Endodermal cell (in vitro differentiated cells): ENCODE measurements around the gene IDH2. TPM values are rescaled to one million over a fixed set of nuclear protein-coding genes. Genes with fewer than 3 reads are reported as not detected.

Source experiments
- DNase-seq: peaks from one replicate; pipeline ENCODE4 v3.0.0-alpha.2; 2017
- H3K27ac ChIP-seq: 2 replicates; pipeline ENCODE4 v1.5.1; 2013; ENCODE audit warnings: mild to moderate bottlenecking, low read depth, low read length, moderate library complexity
- H3K27me3 ChIP-seq: 2 replicates; pipeline ENCODE4 v1.6.1; 2013; ENCODE audit warnings: mild to moderate bottlenecking, low read length, moderate library complexity; ENCODE audit not compliant: insufficient read depth, control insufficient read depth, poor library complexity, severe bottlenecking
- H3K36me3 ChIP-seq: 2 replicates; pipeline ENCODE4 v1.7.0; 2013; ENCODE audit warnings: mild to moderate bottlenecking, low read length, moderate library complexity; ENCODE audit not compliant: control insufficient read depth, insufficient read depth
- H3K4me1 ChIP-seq: one replicate; pipeline ENCODE4 v1.7.0; 2013; ENCODE audit warnings: low read length; ENCODE audit not compliant: control insufficient read depth, insufficient read depth
- H3K4me3 ChIP-seq: 2 replicates; pipeline ENCODE4 v1.5.1; 2013; ENCODE audit warnings: mild to moderate bottlenecking, low read length, moderate library complexity
- H3K9ac ChIP-seq: 2 replicates; pipeline ENCODE4 v1.6.1; 2013; ENCODE audit warnings: mild to moderate bottlenecking, low read length, moderate library complexity; ENCODE audit not compliant: poor library complexity, severe bottlenecking; ENCODE audit errors: extremely low read depth
- H3K9me3 ChIP-seq: 2 replicates; pipeline ENCODE4 v1.6.1; 2013; ENCODE audit warnings: mild to moderate bottlenecking, low read length, moderate library complexity; ENCODE audit not compliant: control insufficient read depth
- H3K27ac Mint-ChIP-seq: 2 replicates; pipeline ENCODE4 v1.8.0; 2020; ENCODE audit warnings: mixed read lengths
- H3K27me3 Mint-ChIP-seq: 2 replicates; pipeline ENCODE4 v1.8.0; 2021; ENCODE audit warnings: mild to moderate bottlenecking, mixed read lengths; ENCODE audit not compliant: insufficient read depth
- H3K36me3 Mint-ChIP-seq: 2 replicates; pipeline ENCODE4 v1.8.0; 2020; ENCODE audit warnings: low read depth, mixed read lengths
- H3K4me1 Mint-ChIP-seq: 2 replicates; pipeline ENCODE4 v1.8.0; 2020; ENCODE audit warnings: mixed read lengths
- H3K4me3 Mint-ChIP-seq: 2 replicates; pipeline ENCODE4 v1.8.0; 2020; ENCODE audit warnings: mild to moderate bottlenecking, moderate library complexity, mixed read lengths
- H3K9me3 Mint-ChIP-seq: 2 replicates; pipeline ENCODE4 v1.8.0; 2020; ENCODE audit warnings: mild to moderate bottlenecking, mixed read lengths
- CTCF ChIP-seq: fragments of 200-600 bp; sonication (generic); conservative IDR thresholded peaks from 2 replicates; pipeline ENCODE4 v1.5.0; 2021; ENCODE audit warnings: antibody characterized with exemption, mild to moderate bottlenecking
- WGBS, 2 experiments: methylation state at CpG; one replicate each; pipeline versions ENCODE4 v1.1.5 to v1.1.7; 2013; ENCODE audit warnings: missing lambda C conversion rate in 2 of 2, mixed read lengths in 1 of 2; ENCODE audit not compliant: insufficient coverage in 1 of 2, insufficient read length in 1 of 2; 5-methylcytosine and 5-hydroxymethylcytosine counted together
- total RNA-seq, 2 donors: library from RNA; stranded (reverse); fragmentation: NEBNext Ultra II Directional in 1 of 2; extraction: Animal tissue kit (Norgen Biotek cat#: 25700) in 1 of 2; gene quantifications; 2 replicates in 1 of 2; 3 replicates in 1 of 2; pipeline ENCODE4 v1.2.1, GENCODE V29; 2021

The IDH2 gene
- total RNA-seq, 2 donors from 2014 or later: 27.0 to 50.8 TPM

GRCh38 chr15:90055182-90055581 lies 47.1 kb downstream of the IDH2 start:
- H3K27me3 Mint-ChIP-seq: no peaks in the 10 kb centered on the region
- 92 to 100% methylated on average over 5 to 7 of the region's 7 CpGs for WGBS, 2 experiments

GRCh38 chr15:90054618-90055097 lies 47.6 kb downstream of the IDH2 start:
- Histone ChIP-seq H3K27ac (no peak overlapping the region), H3K9ac (no peak overlapping the region), H3K9me3 (no peaks in the 10 kb centered on the region), H3K27me3 (no peaks in the 10 kb centered on the region), H3K4me1 (peaks cover 5% of the 10 kb centered on the region), H3K4me3 (no peak overlapping the region), H3K36me3 (no peaks in the 10 kb centered on the region)
- no peak overlapping the region for H3K27ac Mint-ChIP-seq
- no peak for DNase-seq
- H3K4me1 Mint-ChIP-seq: peaks cover 17% of the 10 kb centered on the region
- peaks cover 10% of the 10 kb centered on the region for H3K36me3 Mint-ChIP-seq
- no peaks in the 10 kb centered on the region for H3K27me3 Mint-ChIP-seq
- no peaks in the 10 kb centered on the region for H3K9me3 Mint-ChIP-seq
- 87 to 88% methylated on average over 5 to 7 of the region's 7 CpGs for WGBS, 2 experiments
- TF ChIP-seq CTCF: no peak
- H3K4me3 Mint-ChIP-seq: no peak overlapping the region

More at GRCh38 chr15:90055182-90055581, 47.1 kb downstream of the IDH2 start:
- H3K36me3 ChIP-seq: no peaks in the 10 kb centered on the region
- TF ChIP-seq CTCF: no peak
- H3K9me3 ChIP-seq: no peaks in the 10 kb centered on the region
- Mint-ChIP-seq H3K4me1 (peaks cover 20% of the 10 kb centered on the region), H3K4me3 (no peak overlapping the region), H3K9me3 (no peaks in the 10 kb centered on the region), H3K27ac (no peak overlapping the region), H3K36me3 (peaks cover 10% of the 10 kb centered on the region)
- no peak for DNase-seq
- no peak overlapping the region for H3K27ac ChIP-seq
- H3K4me1 ChIP-seq: peaks cover 5% of the 10 kb centered on the region
- H3K9ac ChIP-seq: no peak overlapping the region
- H3K4me3 ChIP-seq: no peak overlapping the region
- no peaks in the 10 kb centered on the region for H3K27me3 ChIP-seq

DNA sequence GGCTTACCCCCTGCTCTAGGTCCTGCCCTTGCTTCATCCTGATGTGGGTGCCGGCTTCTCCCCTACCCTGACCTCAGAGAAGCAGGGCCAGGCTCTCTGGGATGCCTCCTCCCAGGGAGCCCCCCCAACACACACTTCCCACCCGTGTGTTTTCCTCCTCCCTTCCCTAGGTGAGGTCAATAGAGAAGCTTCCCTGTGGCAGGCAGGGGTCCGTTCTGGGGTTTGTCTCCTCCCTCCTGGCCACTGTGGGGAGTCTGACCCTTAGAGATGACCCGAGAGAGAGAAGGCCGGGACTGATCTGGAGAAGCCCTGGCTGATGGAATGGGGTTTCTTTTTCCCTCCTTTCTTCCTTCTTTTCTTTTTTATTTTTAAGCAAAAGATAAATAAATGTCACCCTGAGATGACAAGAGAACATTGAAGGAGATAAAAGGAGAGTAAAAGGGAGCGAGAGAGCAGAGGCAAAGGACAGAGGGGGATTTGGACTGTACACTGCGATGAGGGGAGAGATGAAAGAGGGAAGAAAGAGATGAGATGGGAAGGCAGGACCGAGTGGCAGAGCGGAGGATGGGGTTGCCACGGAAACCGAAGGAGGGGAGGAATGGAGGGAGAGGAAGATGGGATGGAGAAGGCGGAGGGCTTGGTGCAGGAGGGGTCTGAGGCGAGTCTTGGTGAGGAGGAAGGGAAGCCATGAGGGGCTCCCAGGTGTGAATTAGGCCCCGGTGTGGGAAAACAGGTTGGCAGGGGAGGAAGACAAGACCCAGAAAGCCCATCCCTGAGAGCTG lies 48.4 kb downstream of the IDH2 start:
- H3K9ac ChIP-seq: no peak overlapping the region
- peaks cover 10% of the 10 kb centered on the region for H3K4me1 Mint-ChIP-seq

More for the DNA sequence above, 48.4 kb downstream of the IDH2 start:
- DNase-seq: no peak
- WGBS, 2 experiments: 86 to 93% methylated on average over 9 to 13 of the region's 14 CpGs
- no peak for TF ChIP-seq CTCF
- Histone ChIP-seq H3K4me1 (no peaks in the 10 kb centered on the region), H3K4me3 (no peak overlapping the region), H3K9me3 (no peaks in the 10 kb centered on the region), H3K36me3 (no peaks in the 10 kb centered on the region), H3K27ac (no peak overlapping the region), H3K27me3 (no peaks in the 10 kb centered on the region)
- Mint-ChIP-seq H3K4me3 (no peak overlapping the region), H3K36me3 (peaks cover 10% of the 10 kb centered on the region), H3K9me3 (no peaks in the 10 kb centered on the region), H3K27me3 (no peaks in the 10 kb centered on the region), H3K27ac (no peak overlapping the region)
